DND-41 (cell line): ENCODE results near the gene F10.

Source experiments
- ATAC-seq: fragments of 200-7000 bp; cut with Tn5 transposase; 3 replicates; pipeline ENCODE4 v1.9.1; 2021; ENCODE audit warnings: low read depth; ENCODE audit not compliant: insufficient read depth
- DNase-seq: peaks from one replicate; pipeline ENCODE4 v3.0.0-alpha.2; 2020
- H2AFZ ChIP-seq: 2 replicates; pipeline ENCODE4 v1.6.0; 2012; ENCODE audit warnings: low read depth, low read length
- H3K27ac ChIP-seq: 2 replicates; pipeline ENCODE4 v1.5.1; 2012; ENCODE audit warnings: low read length, inconsistent platforms
- H3K27me3 ChIP-seq: fragments of 200-600 bp; sonication (generic); 2 replicates; pipeline ENCODE4 v1.6.0; 2012; ENCODE audit warnings: low read length, mild to moderate bottlenecking, inconsistent platforms; ENCODE audit not compliant: insufficient read depth, poor library complexity
- H3K36me3 ChIP-seq: 2 replicates; pipeline ENCODE4 v1.5.1; 2012; ENCODE audit warnings: low read length, inconsistent platforms; ENCODE audit not compliant: insufficient read depth
- H3K4me1 ChIP-seq: 2 replicates; pipeline ENCODE4 v1.5.1; 2012; ENCODE audit warnings: mild to moderate bottlenecking, low read length; ENCODE audit not compliant: insufficient read depth
- H3K4me2 ChIP-seq: 2 replicates; pipeline ENCODE4 v1.6.0; 2012; ENCODE audit warnings: mild to moderate bottlenecking, moderate library complexity, low read length, inconsistent platforms; ENCODE audit not compliant: insufficient read depth
- H3K4me3 ChIP-seq, 2 experiments: fragments of 200-600 bp in 1 of 2; shearing (Covaris generic) in 1 of 2; 2 replicates each; pipeline ENCODE4 v1.5.1; 2012 to 2016; ENCODE audit warnings: inconsistent platforms in 2 of 2, low read length in 2 of 2, mild to moderate bottlenecking in 2 of 2, low read depth in 1 of 2, moderate library complexity in 1 of 2
- H3K79me2 ChIP-seq: 2 replicates; pipeline ENCODE4 v1.6.0; 2012; ENCODE audit warnings: low read length, inconsistent platforms; ENCODE audit not compliant: insufficient read depth
- H3K9ac ChIP-seq: 2 replicates; pipeline ENCODE4 v1.6.0; 2012; ENCODE audit warnings: low read depth, mild to moderate bottlenecking, inconsistent platforms, low read length, moderate library complexity
- H3K9me3 ChIP-seq: 2 replicates; pipeline ENCODE4 v1.5.1; 2012; ENCODE audit warnings: low read length, moderate library complexity, mild to moderate bottlenecking, inconsistent platforms; ENCODE audit not compliant: insufficient read depth, severe bottlenecking
- H4K20me1 ChIP-seq: 2 replicates; pipeline ENCODE4 v1.6.0; 2012; ENCODE audit warnings: low read length; ENCODE audit not compliant: insufficient read depth
- CTCF ChIP-seq: IDR thresholded peaks from 2 replicates; pipeline ENCODE4 v1.5.1; 2012; ENCODE audit warnings: borderline replicate concordance, low read length, moderate library complexity, mild to moderate bottlenecking; ENCODE audit not compliant: poor library complexity, severe bottlenecking; ENCODE audit errors: extremely low read depth
- EZH2 ChIP-seq: IDR thresholded peaks from 3 replicates; pipeline ENCODE4 v1.6.1; 2012; ENCODE audit warnings: borderline replicate concordance, low read depth, mild to moderate bottlenecking, moderate library complexity, low read length, inconsistent platforms; ENCODE audit not compliant: severe bottlenecking

F10 gene

GRCh38 chr13:113153810-113154748, 31.5 kb downstream of the F10 start:
- peak; percentile 82 for ATAC-seq
- no peaks in the 10 kb centered on the region for H3K9me3 ChIP-seq
- peak overlapping the region; percentile 65 for H3K27ac ChIP-seq
- H3K27me3 ChIP-seq = no peaks in the 10 kb centered on the region
- H4K20me1 ChIP-seq = no peaks in the 10 kb centered on the region; the same call in 1 of the 2 replicates
- DNase-seq = peak; percentile 74
- H3K4me1 ChIP-seq = peaks cover 23% of the 10 kb centered on the region
- no peaks in the 10 kb centered on the region for H3K79me2 ChIP-seq
- H2AFZ ChIP-seq = peak overlapping the region; percentile 93
- peak overlapping the region; percentile 52 for H3K9ac ChIP-seq
- no peak for TF ChIP-seq EZH2
- no peak for TF ChIP-seq CTCF
- H3K4me2 ChIP-seq = peak overlapping the region; percentile 89
- no peaks in the 10 kb centered on the region for H3K36me3 ChIP-seq
- H3K4me3 ChIP-seq = peak overlapping the region; percentile 20 to 61; a peak in 3 of 4 replicates

- Histone ChIP-seq H3K4me3 (no peak overlapping the region), H3K79me2 (no peaks in the 10 kb centered on the region), H3K4me1 (peaks cover 23% of the 10 kb centered on the region), H4K20me1 (no peaks in the 10 kb centered on the region), H2AFZ (peak overlapping the region; percentile 51; the same call in 1 of the 2 replicates), H3K9me3 (no peaks in the 10 kb centered on the region), H3K9ac (peak overlapping the region; percentile 52; the same call in 1 of the 2 replicates), H3K27ac (no peak overlapping the region), H3K36me3 (no peaks in the 10 kb centered on the region), H3K27me3 (no peaks in the 10 kb centered on the region), H3K4me2 (no peak overlapping the region)
- ATAC-seq (no peak), DNase-seq (no peak)
- TF ChIP-seq CTCF (no peak), EZH2 (no peak)
These were observed 32.6 kb downstream of the F10 start for GRCh38 chr13:113155201-113155600.

DNA sequence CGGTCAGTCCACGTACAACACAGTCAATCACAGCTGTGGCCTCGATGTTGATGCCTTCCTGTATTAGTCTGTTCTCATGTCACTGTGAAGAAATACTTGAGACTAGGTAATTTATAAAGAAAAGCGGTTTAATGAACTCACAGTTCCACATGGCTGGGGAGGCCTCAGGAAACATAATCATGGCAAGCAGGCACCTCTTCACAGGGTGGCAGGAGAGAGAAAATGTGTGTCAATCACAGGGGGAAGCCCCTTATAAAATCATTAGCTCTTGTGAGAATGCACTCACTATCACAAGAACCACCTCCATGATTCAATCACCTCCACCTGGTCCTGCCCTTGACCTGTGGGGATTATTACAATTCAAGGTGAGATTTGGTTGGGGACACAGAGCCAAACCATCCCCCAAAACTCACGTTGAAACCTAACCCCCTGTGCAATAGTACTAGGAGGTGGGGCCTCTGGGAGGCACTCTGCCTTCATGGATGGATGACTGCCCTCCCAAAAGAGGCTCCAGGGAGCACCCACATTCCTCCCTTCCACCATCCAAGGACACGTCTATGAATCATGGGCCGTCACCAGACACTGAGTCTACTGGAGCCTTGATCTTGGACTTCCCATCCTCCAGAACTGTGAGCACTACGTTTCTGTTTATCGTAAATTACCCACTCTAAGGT, 33.5 kb downstream of the F10 start:
- ATAC-seq (no peak), DNase-seq (no peak)
- Histone ChIP-seq H3K4me3 (no peak overlapping the region), H3K4me1 (peaks cover 23% of the 10 kb centered on the region), H3K79me2 (no peaks in the 10 kb centered on the region), H2AFZ (no peak overlapping the region), H3K27me3 (peaks cover 3% of the 10 kb centered on the region), H3K9me3 (no peaks in the 10 kb centered on the region), H3K27ac (no peak overlapping the region), H3K9ac (no peak overlapping the region), H3K36me3 (no peaks in the 10 kb centered on the region), H4K20me1 (no peaks in the 10 kb centered on the region), H3K4me2 (no peak overlapping the region)
- no peak for TF ChIP-seq EZH2
- TF ChIP-seq CTCF = no peak
